ENCODE data around the gene NDN. TPM values are rescaled to one million over a fixed set of nuclear protein-coding genes. Genes with fewer than 3 reads are reported as not detected.

NDN gene
- total RNA-seq, 1 donor from 2014 or later, result 30.7 TPM

- no peak overlapping the region for H3K27ac ChIP-seq
- H3K36me3 ChIP-seq, result no peaks in the 10 kb centered on the region
- no peak overlapping the region for H3K4me3 ChIP-seq
- H3K27me3 ChIP-seq, result no peaks in the 10 kb centered on the region
- intact Hi-C loops (cut with DNase I), result no loop called here
- no peaks in the 10 kb centered on the region for H3K9me3 ChIP-seq
- no peak for TF ChIP-seq CTCF (IDR thresholded peaks at IDR 0.05)
- DNase-seq (no peak), ATAC-seq (no peak)
- no peaks in the 10 kb centered on the region for H3K4me1 ChIP-seq
Measured at GRCh38 chr15:23663232-23663631, 23.9 kb downstream of the NDN start.

GRCh38 chr15:23648920-23649515 lies 38.1 kb downstream of the NDN start:
- H3K27ac ChIP-seq, result no peak overlapping the region
- ATAC-seq (peak; percentile 58), DNase-seq (no peak)
- no peaks in the 10 kb centered on the region for H3K4me1 ChIP-seq
- intact Hi-C loops (cut with DNase I), result no loop called here
- peaks cover 28% of the 10 kb centered on the region for H3K27me3 ChIP-seq
- H3K9me3 ChIP-seq, result no peaks in the 10 kb centered on the region
- no peak overlapping the region for H3K4me3 ChIP-seq
- TF ChIP-seq CTCF (IDR thresholded peaks at IDR 0.05), result peak; percentile 65
- H3K36me3 ChIP-seq, result no peaks in the 10 kb centered on the region

- Histone ChIP-seq H3K4me3 (peak within 1 kb of the TSS; percentile 29), H3K9me3 (no peaks in the 10 kb centered on the region), H3K27me3 (peaks cover 28% of the 10 kb centered on the region), H3K27ac (no peak within 1 kb of the TSS), H3K4me1 (no peaks in the 10 kb centered on the region), H3K36me3 (no peaks in the 10 kb centered on the region)
- no peak for ATAC-seq
- TF ChIP-seq CTCF (IDR thresholded peaks at IDR 0.05), result no peak
- DNase-seq, result no peak
- intact Hi-C loops (cut with DNase I), result no loop called here
Measured at GRCh38 chr15:23647421-23648370, 39.4 kb downstream of the NDN start, which contains the start of gene MAGEL2. Gene MAGEL2, minus strand, starts transcription at chr15:23647867. Its CDS starts 125 bp downstream, at chr15:23647742.

- Histone ChIP-seq H3K27me3 (peaks cover 28% of the 10 kb centered on the region), H3K9me3 (no peaks in the 10 kb centered on the region), H3K27ac (no peak overlapping the region), H3K4me1 (no peaks in the 10 kb centered on the region), H3K4me3 (no peak overlapping the region), H3K36me3 (no peaks in the 10 kb centered on the region)
- ATAC-seq (no peak), DNase-seq (no peak)
- no peak for TF ChIP-seq CTCF (IDR thresholded peaks at IDR 0.05)
- intact Hi-C loops (cut with DNase I), result no loop called here
Measured at GRCh38 chr15:23647001-23647295, 40.2 kb downstream of the NDN start.

GRCh38 chr15:23646165-23647000 lies 40.7 kb downstream of the NDN start:
- intact Hi-C loops (cut with DNase I), result no loop called here
- no peak for ATAC-seq

More at GRCh38 chr15:23646165-23647000, 40.7 kb downstream of the NDN start:
- peaks cover 28% of the 10 kb centered on the region for H3K27me3 ChIP-seq
- TF ChIP-seq CTCF (IDR thresholded peaks at IDR 0.05), result no peak
- H3K4me1 ChIP-seq, result no peaks in the 10 kb centered on the region
- H3K9me3 ChIP-seq, result no peaks in the 10 kb centered on the region
- no peak overlapping the region for H3K27ac ChIP-seq
- DNase-seq, result no peak
- H3K36me3 ChIP-seq, result no peaks in the 10 kb centered on the region
- H3K4me3 ChIP-seq, result no peak overlapping the region
